ENCODE measurements around the gene TMEM131L.
A peak's percentile ranks its signal among the peaks of the same experiment; 100 is the strongest.

TMEM131L gene

DNA sequence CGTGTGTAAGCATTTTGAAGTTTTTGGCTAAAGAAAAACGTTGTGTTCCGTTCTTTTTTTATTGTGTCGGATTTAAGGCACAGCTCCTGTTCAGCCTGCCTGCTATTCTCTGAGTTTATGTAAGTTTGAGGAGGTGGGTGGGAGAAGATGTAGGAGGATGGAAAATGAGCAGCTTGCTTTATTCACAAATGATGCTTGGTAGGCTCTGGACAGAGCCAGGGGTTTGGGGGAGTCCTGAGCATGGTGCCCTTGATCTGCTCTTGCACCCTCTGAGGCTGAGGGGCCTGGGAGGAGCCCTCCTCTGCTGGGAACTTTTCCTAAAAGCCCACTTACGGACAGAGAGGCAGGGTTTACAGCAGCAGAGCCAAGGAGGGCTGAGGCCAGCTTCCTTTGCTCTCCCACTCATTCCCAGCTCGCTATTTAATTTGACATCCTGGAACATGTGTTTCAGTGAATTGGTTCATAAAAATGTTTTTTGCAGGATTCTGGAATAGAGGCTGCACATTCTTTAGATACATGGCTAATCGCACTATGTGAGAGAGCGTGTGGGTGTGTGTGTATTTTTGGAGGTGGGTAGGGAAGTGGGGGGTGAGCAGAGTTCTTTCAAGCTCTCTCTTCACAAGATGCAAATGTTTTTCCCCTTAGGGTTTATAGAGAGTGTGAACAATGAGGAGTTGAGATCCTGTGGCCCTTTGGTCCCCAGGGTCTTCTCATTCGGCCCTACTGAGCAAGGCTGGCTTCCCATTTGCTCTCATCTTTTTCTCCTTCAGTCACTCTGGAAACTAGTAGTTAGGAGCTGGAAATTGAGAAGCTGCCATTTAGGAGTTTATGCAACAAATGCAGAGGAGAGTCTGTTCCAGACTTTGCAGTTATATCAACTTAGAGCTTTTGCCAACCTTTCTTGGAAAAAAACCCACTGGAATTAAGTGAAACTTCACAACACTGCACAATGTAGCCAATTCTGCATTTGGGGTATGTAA, 32.1 kb downstream of the TMEM131L start:
- TF ChIP-seq, protein P1, sequence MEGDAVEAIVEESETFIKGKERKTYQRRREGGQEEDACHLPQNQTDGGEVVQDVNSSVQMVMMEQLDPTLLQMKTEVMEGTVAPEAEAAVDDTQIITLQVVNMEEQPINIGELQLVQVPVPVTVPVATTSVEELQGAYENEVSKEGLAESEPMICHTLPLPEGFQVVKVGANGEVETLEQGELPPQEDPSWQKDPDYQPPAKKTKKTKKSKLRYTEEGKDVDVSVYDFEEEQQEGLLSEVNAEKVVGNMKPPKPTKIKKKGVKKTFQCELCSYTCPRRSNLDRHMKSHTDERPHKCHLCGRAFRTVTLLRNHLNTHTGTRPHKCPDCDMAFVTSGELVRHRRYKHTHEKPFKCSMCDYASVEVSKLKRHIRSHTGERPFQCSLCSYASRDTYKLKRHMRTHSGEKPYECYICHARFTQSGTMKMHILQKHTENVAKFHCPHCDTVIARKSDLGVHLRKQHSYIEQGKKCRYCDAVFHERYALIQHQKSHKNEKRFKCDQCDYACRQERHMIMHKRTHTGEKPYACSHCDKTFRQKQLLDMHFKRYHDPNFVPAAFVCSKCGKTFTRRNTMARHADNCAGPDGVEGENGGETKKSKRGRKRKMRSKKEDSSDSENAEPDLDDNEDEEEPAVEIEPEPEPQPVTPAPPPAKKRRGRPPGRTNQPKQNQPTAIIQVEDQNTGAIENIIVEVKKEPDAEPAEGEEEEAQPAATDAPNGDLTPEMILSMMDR (IDR thresholded peaks at IDR 0.05), result no peak
- peaks cover 0 to 97% (median 50%) of the 10 kb centered on the region in 4 donors for H3K4me1 ChIP-seq
- DNase-seq, result no peak
- H3K27ac ChIP-seq, result peak overlapping the region; percentile 78 to 85
- intact Hi-C loops (cut with DNase I; ENCODE audit: low total_unique reads), result no loop called here
- no peaks in the 10 kb centered on the region for H3K9me3 ChIP-seq
- H3K27me3 ChIP-seq, result no peaks in the 10 kb centered on the region
- H3K4me3 ChIP-seq, result peak overlapping the region; percentile 18 to 26
- H3K36me3 ChIP-seq, result no peaks in the 10 kb centered on the region

- H3K4me3 ChIP-seq, result peak overlapping the region; percentile 18 to 26
- H3K27ac ChIP-seq, result peak overlapping the region; percentile 78 to 85
- no peaks in the 10 kb centered on the region for H3K27me3 ChIP-seq
- DNase-seq, result no peak
- H3K36me3 ChIP-seq, result no peaks in the 10 kb centered on the region
- intact Hi-C loops (cut with DNase I; ENCODE audit: low total_unique reads), result no loop called here
- peaks cover 0 to 97% (median 47%) of the 10 kb centered on the region in 4 donors for H3K4me1 ChIP-seq
- TF ChIP-seq, protein P1 (IDR thresholded peaks at IDR 0.05), result no peak
- no peaks in the 10 kb centered on the region for H3K9me3 ChIP-seq
These were observed 32.8 kb downstream of the TMEM131L start for GRCh38 chr4:153499005-153499404.

- Histone ChIP-seq H3K9me3 (no peaks in the 10 kb centered on the region), H3K36me3 (no peaks in the 10 kb centered on the region), H3K27me3 (no peaks in the 10 kb centered on the region), H3K4me1 (peaks cover 0 to 97% (median 31%) of the 10 kb centered on the region in 4 donors), H3K27ac (peak overlapping the region; percentile 44 to 85), H3K4me3 (no peak overlapping the region)
- TF ChIP-seq, protein P1 (IDR thresholded peaks at IDR 0.05), result no peak
- DNase-seq, result no peak
- intact Hi-C loops (cut with DNase I; ENCODE audit: low total_unique reads), result no loop called here
These were observed 35.4 kb downstream of the TMEM131L start for GRCh38 chr4:153501578-153501977.

DNA sequence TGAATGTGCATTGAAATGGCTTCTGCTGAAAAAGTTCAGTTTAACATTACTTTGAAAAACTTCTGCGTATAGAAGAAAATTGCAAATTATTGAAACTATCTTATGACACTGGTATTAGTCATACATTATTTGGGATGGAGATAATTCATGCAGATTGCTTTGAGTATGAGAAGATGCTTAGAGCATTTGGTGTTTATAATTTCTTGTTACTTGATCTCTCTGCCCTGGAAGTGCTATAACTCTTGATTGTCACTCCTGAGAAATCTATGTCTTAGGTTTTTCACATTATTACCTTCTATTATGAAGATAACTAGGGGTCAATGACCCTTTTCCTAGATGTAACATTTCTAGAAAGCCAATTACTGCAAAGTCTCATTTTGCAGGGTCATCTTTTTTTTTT, 36.4 kb downstream of the TMEM131L start:
- Histone ChIP-seq H3K36me3 (no peaks in the 10 kb centered on the region), H3K4me1 (peaks cover 0 to 97% (median 30%) of the 10 kb centered on the region in 4 donors), H3K9me3 (no peaks in the 10 kb centered on the region), H3K4me3 (no peak overlapping the region), H3K27me3 (no peaks in the 10 kb centered on the region), H3K27ac (peak overlapping the region; percentile 44 to 85)
- intact Hi-C loops (cut with DNase I; ENCODE audit: low total_unique reads), result no loop called here
- no peak for DNase-seq
- TF ChIP-seq, protein P1 (IDR thresholded peaks at IDR 0.05), result no peak

- Histone ChIP-seq H3K4me1 (peaks cover 0 to 97% (median 22%) of the 10 kb centered on the region in 4 donors), H3K27me3 (no peaks in the 10 kb centered on the region), H3K36me3 (no peaks in the 10 kb centered on the region), H3K4me3 (no peak overlapping the region), H3K27ac (peak overlapping the region; percentile 64 to 85), H3K9me3 (no peaks in the 10 kb centered on the region)
- no peak for DNase-seq
- TF ChIP-seq, protein P1 (IDR thresholded peaks at IDR 0.05), result no peak
- intact Hi-C loops (cut with DNase I; ENCODE audit: low total_unique reads), result no loop called here
These were observed 40.5 kb downstream of the TMEM131L start for GRCh38 chr4:153506341-153507309.
